CD8-positive, alpha-beta memory T cell (primary cell): ENCODE results near the gene TAX1BP1. TPM values are rescaled to one million over a fixed set of nuclear protein-coding genes. Genes with fewer than 3 reads are reported as not detected.

Experiments
- CTCF ChIA-PET: fragments of 350-600 bp; sonication (Branson Sonifier 250); formaldehyde crosslinking; loops from one replicate; lab custom pipeline; 2021; ENCODE audit warnings: antibody characterized with exemption; lab: Charles Lee
- POLR2A ChIA-PET: fragments of 350-600 bp; sonication (Branson Sonifier 250); formaldehyde crosslinking; loops from one replicate; lab custom pipeline; 2021; ENCODE audit warnings: antibody characterized with exemption; lab: Charles Lee
- DNase-seq, 5 donors: peaks; one replicate each; pipeline versions ENCODE4 v3.0.0 to v3.0.0-alpha.2; 2020 to 2022; ENCODE audit warnings: mixed read lengths in 1 of 5
- H3K27ac ChIP-seq: one replicate; pipeline ENCODE4 v1.7.0; 2013; ENCODE audit warnings: low read depth, mild to moderate bottlenecking, low read length, moderate library complexity
- H3K27me3 ChIP-seq: 2 replicates; pipeline ENCODE4 v1.7.0; 2013; ENCODE audit warnings: low read length, mild to moderate bottlenecking; ENCODE audit not compliant: insufficient read depth, poor library complexity, severe bottlenecking
- H3K36me3 ChIP-seq: 2 replicates; pipeline ENCODE4 v1.7.0; 2013; ENCODE audit warnings: mild to moderate bottlenecking, low read length, moderate library complexity; ENCODE audit not compliant: insufficient read depth
- H3K4me1 ChIP-seq: 2 replicates; pipeline ENCODE4 v1.7.0; 2013; ENCODE audit warnings: mild to moderate bottlenecking, low read length, moderate library complexity; ENCODE audit not compliant: insufficient read depth
- H3K4me3 ChIP-seq: 2 replicates; pipeline ENCODE4 v1.7.0; 2013; ENCODE audit warnings: mild to moderate bottlenecking, low read length
- H3K9me3 ChIP-seq: 2 replicates; pipeline ENCODE4 v1.7.0; 2013; ENCODE audit warnings: mild to moderate bottlenecking, low read length
- H3K27ac Mint-ChIP-seq, 8 donors: one replicate each; pipeline ENCODE4 v1.8.0; 2020 to 2021; ENCODE audit warnings: mixed read lengths in 8 of 8, mild to moderate bottlenecking in 6 of 8, inconsistent platforms in 3 of 8, moderate library complexity in 3 of 8
- H3K27me3 Mint-ChIP-seq, 2 donors: one replicate each; pipeline ENCODE4 v1.8.0; 2020 to 2021; ENCODE audit warnings: mixed read lengths in 2 of 2, mild to moderate bottlenecking in 1 of 2, moderate library complexity in 1 of 2
- H3K36me3 Mint-ChIP-seq, 3 donors: one replicate each; pipeline ENCODE4 v1.8.0; 2020 to 2021; ENCODE audit warnings: mixed read lengths in 3 of 3, inconsistent platforms in 1 of 3, mild to moderate bottlenecking in 1 of 3
- H3K4me1 Mint-ChIP-seq, 3 donors: one replicate each; pipeline ENCODE4 v1.8.0; 2020 to 2021; ENCODE audit warnings: mixed read lengths in 3 of 3, inconsistent platforms in 1 of 3, mild to moderate bottlenecking in 1 of 3
- H3K4me3 Mint-ChIP-seq, 7 donors: one replicate each; pipeline ENCODE4 v1.8.0; 2020 to 2021; ENCODE audit warnings: mixed read lengths in 7 of 7, mild to moderate bottlenecking in 6 of 7, moderate library complexity in 4 of 7, inconsistent platforms in 2 of 7
- H3K9me3 Mint-ChIP-seq, 5 donors: one replicate each; pipeline ENCODE4 v1.8.0; 2020 to 2022; ENCODE audit warnings: mixed read lengths in 5 of 5, mild to moderate bottlenecking in 3 of 5, moderate library complexity in 2 of 5, inconsistent platforms in 1 of 5
- polyA plus RNA-seq: library from polyadenylated mRNA; unstranded; fragments of 300-500 nt; fragmentation: Illumina TruSeq; gene quantifications from one replicate; pipeline ENCODE4 v1.2.3, GENCODE V29; 2021
- total RNA-seq, 2 experiments: library from RNA; stranded (reverse); gene quantifications; one replicate each; pipeline ENCODE4 v1.2.3, GENCODE V29; 2021

Gene TAX1BP1
- total and polyA plus RNA-seq, 3 experiments from 2014 or later, result 80.8 to 135 (median 82.1) TPM

DNA sequence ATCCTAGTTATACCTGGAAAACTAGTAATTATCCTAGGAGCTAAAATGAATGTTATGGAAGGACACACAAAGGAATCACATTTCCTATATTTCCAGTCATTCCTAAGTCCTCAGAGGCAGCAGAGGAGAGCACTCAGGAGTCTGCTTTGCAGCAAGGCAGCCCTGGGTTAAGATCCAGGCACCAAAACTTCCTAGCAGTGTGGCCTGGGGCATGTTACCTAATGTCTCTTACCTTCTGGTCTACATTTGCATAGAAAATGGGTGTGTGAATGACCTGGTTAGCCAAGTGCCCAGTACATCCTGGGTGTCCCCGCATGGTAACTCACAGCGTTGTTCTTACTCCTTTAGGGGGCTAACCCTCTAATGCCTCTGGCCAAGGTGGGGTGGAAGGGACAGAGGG is 135.9 kb downstream of the TAX1BP1 start:
- DNase-seq, result no peak
- no peak overlapping the region for H3K27ac ChIP-seq
- Mint-ChIP-seq H3K4me3 (no peak overlapping the region), H3K4me1 (peaks cover 0 to 2% (median 0%) of the 10 kb centered on the region in 3 donors), H3K27ac (no peak overlapping the region), H3K9me3 (no peaks in the 10 kb centered on the region), H3K36me3 (peaks cover 0 to 7% (median 6%) of the 10 kb centered on the region in 3 donors), H3K27me3 (no peaks in the 10 kb centered on the region)
- H3K4me1 ChIP-seq, result no peaks in the 10 kb centered on the region
- H3K4me3 ChIP-seq, result no peak overlapping the region
- no peaks in the 10 kb centered on the region for H3K9me3 ChIP-seq
- H3K36me3 ChIP-seq, result no peaks in the 10 kb centered on the region
- POLR2A ChIA-PET, result no interaction called here
- CTCF ChIA-PET, result no interaction called here
- H3K27me3 ChIP-seq, result no peaks in the 10 kb centered on the region

DNA sequence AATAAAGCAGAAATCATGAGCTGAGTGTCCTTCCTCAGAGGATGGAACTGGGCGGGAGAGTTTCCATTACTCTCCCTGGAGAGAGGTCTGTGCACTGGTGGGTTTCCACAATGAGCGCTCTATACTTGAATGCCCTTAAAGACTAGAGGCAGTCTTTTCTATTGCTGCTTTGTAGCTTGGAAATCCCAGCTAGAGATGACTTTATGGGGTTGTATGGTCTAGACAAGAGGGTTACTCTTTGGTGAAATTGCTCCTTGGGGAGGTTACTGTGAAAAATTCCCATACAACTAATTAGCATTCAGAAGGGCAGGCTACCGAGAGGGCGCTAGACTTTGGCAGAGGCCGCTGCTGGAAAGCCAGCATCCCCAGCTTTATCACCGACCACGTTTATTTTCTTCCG is 136.8 kb downstream of the TAX1BP1 start:
- Histone ChIP-seq H3K4me3 (no peak overlapping the region), H3K27me3 (no peaks in the 10 kb centered on the region), H3K36me3 (no peaks in the 10 kb centered on the region), H3K27ac (no peak overlapping the region), H3K9me3 (no peaks in the 10 kb centered on the region), H3K4me1 (no peaks in the 10 kb centered on the region)
- peaks cover 0 to 7% (median 6%) of the 10 kb centered on the region in 3 donors for H3K36me3 Mint-ChIP-seq
- no peak for DNase-seq
- H3K4me1 Mint-ChIP-seq, result peaks cover 0 to 2% (median 0%) of the 10 kb centered on the region in 3 donors
- H3K27me3 Mint-ChIP-seq, result no peaks in the 10 kb centered on the region
- ChIA-PET POLR2A (no interaction called here), CTCF (no interaction called here)
- no peak overlapping the region for H3K4me3 Mint-ChIP-seq
- H3K27ac Mint-ChIP-seq, result no peak overlapping the region
- no peaks in the 10 kb centered on the region for H3K9me3 Mint-ChIP-seq

Other genes starting within 250 kb of the TAX1BP1 start
- 10 to 100 TPM; 19.8 to 20.0 TPM for gene HIBADH, start 77.3 kb upstream of the TAX1BP1 start, total RNA-seq
- 33.8 TPM for gene HIBADH, start 77.3 kb upstream of the TAX1BP1 start, polyA plus RNA-seq